ENCODE data around the gene THRAP3. TPM values are rescaled to one million over a fixed set of nuclear protein-coding genes. Genes with fewer than 3 reads are reported as not detected.

The THRAP3 gene
- total RNA-seq, 1 experiment from 2014 or later, result 160 TPM

DNA sequence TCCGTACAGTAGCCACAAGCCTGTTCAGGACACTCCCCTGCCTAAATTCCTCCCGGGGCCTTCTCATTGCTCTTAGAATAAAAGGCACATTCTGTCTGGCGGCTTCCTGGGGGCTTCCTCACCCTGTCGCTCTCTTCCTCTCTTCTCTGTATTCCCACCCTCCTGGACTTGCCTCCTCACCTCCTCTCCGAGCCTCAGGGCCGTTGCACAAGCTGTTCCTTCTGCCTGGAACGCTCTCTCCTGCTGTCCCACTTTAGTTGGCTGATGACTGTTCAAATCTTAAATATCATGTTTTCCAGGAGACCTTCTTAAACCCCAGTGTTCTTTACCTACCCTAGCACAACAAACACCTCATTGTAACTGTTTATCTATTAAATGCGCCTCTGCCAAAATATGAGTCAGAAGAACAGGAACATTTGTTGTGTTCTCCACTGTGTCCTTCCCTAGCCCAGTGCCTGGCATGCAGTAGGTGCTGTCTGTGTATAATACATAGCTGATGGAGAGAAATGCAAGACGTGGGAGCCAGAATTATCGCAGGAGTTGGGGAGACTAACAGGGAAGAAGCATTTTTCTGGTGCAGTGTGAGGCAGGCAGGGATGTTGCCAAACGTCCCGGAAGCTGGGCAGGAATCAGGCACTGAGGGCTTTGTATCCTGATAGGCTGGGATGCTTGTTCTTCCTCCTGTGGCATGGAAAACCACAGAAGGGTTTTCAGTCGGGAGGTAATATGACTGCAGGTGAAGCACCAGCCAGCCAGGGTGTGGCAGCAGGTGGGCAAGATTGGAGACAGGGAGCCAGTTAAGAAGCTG lies 24.1 kb upstream of the THRAP3 start (continued):
- TF ChIP-seq, protein P1, sequence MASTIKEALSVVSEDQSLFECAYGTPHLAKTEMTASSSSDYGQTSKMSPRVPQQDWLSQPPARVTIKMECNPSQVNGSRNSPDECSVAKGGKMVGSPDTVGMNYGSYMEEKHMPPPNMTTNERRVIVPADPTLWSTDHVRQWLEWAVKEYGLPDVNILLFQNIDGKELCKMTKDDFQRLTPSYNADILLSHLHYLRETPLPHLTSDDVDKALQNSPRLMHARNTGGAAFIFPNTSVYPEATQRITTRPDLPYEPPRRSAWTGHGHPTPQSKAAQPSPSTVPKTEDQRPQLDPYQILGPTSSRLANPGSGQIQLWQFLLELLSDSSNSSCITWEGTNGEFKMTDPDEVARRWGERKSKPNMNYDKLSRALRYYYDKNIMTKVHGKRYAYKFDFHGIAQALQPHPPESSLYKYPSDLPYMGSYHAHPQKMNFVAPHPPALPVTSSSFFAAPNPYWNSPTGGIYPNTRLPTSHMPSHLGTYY (CRISPR knock-in tag; IDR thresholded peaks at IDR 0.05), result no peak
- no peak for TF ChIP-seq HMGA2 (CRISPR knock-in tag; IDR thresholded peaks at IDR 0.05)

DNA sequence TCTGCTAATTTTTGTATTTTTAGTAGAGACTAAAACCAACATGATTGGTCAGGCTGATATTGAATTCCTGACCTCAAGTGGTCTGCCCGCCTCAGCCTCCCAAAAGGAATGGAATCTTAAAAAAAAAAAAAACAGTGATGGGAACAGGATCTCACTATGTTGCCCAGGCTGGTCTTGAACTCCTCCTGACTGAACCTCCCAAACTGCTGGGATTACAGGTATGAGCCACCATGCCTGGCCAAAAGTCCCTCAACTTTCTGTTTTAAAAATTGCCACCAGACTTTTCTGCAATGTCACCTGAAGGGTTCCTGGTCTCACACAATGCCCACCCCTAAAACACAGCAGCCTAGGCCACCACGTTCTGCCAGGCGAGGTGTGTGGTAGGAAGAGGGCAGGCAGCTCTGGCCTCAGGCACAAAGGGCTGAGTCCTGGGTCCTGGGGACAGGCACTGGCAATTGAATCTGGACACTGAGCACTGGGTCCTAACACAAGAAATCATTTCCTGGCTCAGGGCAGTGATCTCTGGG lies 21.2 kb upstream of the THRAP3 start:
- ATAC-seq, result no peak
- Mint-ChIP-seq H3K9me3 (no peaks in the 10 kb centered on the region), H3K4me3 (no peak overlapping the region), H3K27me3 (ENCODE audit: low read depth) (no peaks in the 10 kb centered on the region; the same call in 1 of the 2 replicates), H3K36me3 (no peaks in the 10 kb centered on the region), H3K4me1 (peaks cover 15% of the 10 kb centered on the region), H3K27ac (no peak overlapping the region)
- ChIA-PET POLR2A (no interaction called here), CTCF (interaction anchor here (0.7 to 1.8 kb wide), 2 partner anchors 54 to 103 kb away, joined by 3 to 10 read pairs; partner anchors contain the start of gene TRAPPC3)
- TF ChIP-seq TP53 (CRISPR knock-in tag; IDR thresholded peaks at IDR 0.05) (no peak), ZNF121 (CRISPR knock-in tag; IDR thresholded peaks at IDR 0.05) (peak; percentile 69; the same call in 1 of the 2 replicates)
- no peak for DNase-seq (ENCODE audit: low spot score)

DNA sequence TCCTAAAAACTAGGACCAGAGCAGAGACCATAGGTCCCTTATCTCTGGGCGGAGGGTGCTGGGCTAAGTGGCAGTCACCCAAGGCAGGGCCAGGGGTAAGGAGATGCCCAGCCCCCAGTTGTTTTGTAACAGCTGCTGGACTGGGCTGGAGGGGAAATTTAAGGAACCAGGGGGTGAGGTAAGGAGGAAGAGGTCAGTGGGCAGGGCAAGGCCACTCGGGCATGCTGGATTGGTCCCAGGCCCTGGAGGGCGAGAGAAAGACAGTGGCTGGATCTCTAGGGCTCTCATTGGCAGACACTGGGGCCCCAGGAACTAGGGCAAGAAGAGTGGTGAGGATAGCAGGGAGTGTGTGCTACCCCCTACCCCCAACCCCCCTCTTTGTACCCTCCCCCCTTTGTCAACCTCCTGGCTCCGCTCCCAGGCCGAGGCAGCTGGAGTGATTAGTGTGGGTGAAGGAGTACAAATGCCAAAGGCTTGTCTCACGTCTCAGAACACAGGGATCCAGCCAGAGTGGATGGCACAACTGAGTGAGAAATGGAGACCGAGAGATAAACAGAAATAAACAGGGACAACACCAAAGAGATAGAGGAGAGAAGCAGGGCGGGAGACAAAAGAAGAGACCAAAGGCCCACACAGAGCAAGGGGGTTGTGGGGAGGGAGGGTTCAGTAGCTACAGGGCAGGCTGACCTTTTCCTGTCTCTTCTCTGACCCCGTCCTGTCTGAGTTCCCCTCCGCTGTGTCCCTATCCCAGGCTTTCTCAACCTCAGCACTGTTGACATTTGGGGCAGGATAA lies 20.5 kb upstream of the THRAP3 start:
- DNase-seq (ENCODE audit: low spot score) (no peak), ATAC-seq (peak; percentile 66)
- Mint-ChIP-seq H3K36me3 (no peaks in the 10 kb centered on the region), H3K4me3 (no peak overlapping the region), H3K27ac (peak overlapping the region; percentile 85; the same call in 1 of the 2 replicates), H3K9me3 (no peaks in the 10 kb centered on the region), H3K4me1 (peaks cover 15% of the 10 kb centered on the region), H3K27me3 (ENCODE audit: low read depth) (no peaks in the 10 kb centered on the region; the same call in 1 of the 2 replicates)
- TF ChIP-seq, protein P2, sequence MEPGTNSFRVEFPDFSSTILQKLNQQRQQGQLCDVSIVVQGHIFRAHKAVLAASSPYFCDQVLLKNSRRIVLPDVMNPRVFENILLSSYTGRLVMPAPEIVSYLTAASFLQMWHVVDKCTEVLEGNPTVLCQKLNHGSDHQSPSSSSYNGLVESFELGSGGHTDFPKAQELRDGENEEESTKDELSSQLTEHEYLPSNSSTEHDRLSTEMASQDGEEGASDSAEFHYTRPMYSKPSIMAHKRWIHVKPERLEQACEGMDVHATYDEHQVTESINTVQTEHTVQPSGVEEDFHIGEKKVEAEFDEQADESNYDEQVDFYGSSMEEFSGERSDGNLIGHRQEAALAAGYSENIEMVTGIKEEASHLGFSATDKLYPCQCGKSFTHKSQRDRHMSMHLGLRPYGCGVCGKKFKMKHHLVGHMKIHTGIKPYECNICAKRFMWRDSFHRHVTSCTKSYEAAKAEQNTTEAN (CRISPR knock-in tag; IDR thresholded peaks at IDR 0.05), result no peak
- TF ChIP-seq SP1 (CRISPR knock-in tag; conservative IDR thresholded peaks at IDR 0.05), result no peak
- no peak for TF ChIP-seq TEAD1 (CRISPR knock-in tag; IDR thresholded peaks at IDR 0.05)
- TF ChIP-seq, protein P3, sequence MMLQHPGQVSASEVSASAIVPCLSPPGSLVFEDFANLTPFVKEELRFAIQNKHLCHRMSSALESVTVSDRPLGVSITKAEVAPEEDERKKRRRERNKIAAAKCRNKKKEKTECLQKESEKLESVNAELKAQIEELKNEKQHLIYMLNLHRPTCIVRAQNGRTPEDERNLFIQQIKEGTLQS (CRISPR knock-in tag; conservative IDR thresholded peaks at IDR 0.05), result no peak
- TF ChIP-seq ZNF423 (CRISPR knock-in tag; IDR thresholded peaks at IDR 0.05), result no peak
- TF ChIP-seq ZNF219 (CRISPR knock-in tag; IDR thresholded peaks at IDR 0.05; ENCODE audit: borderline replicate concordance), result no peak
- TF ChIP-seq NFYB (CRISPR knock-in tag; conservative IDR thresholded peaks at IDR 0.05; ENCODE audit: low read depth), result no peak
- no peak for TF ChIP-seq SMAD3 (CRISPR knock-in tag; IDR thresholded peaks at IDR 0.05; ENCODE audit: borderline replicate concordance)
- CTCF ChIA-PET, result interaction anchor here (1.8 kb wide), 1 partner anchor 54 kb away, joined by 10 read pairs; the partner anchor contains the start of gene TRAPPC3
- POLR2A ChIA-PET, result interaction anchor here (0.6 kb wide), 1 partner anchor 201 kb away, joined by 8 read pairs; no protein-coding TSS in a partner anchor

DNA sequence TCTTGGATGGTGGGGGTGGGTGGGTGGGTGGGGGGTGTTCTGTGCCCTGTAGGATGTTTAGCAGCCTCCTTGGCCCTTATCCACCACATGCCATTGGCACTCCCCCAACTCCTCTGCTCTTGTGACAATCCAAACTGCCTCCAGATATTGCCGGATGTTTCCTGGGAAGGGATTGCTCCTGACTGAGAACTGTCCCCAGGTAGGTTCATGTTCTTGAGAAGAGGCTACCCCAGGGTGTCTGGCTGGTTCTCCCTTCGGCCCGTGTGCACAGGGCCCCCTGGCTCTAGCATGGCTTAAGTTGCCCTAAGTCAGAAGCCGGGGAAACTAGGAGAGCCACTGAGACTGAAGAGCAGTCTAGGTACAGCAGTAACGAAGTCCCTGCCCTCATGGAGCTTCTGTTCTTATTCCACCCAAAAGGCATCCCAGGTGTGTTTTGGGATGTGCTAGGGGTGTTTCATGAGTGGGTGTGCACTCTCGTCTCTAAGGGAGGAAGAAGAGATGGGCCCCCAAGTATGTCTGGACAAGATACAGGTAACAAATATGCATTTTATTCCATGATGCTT lies 19.8 kb upstream of the THRAP3 start:
- Mint-ChIP-seq H3K9me3 (no peaks in the 10 kb centered on the region), H3K27ac (no peak overlapping the region), H3K27me3 (ENCODE audit: low read depth) (no peaks in the 10 kb centered on the region; the same call in 1 of the 2 replicates), H3K4me1 (peaks cover 15% of the 10 kb centered on the region), H3K36me3 (no peaks in the 10 kb centered on the region), H3K4me3 (no peak overlapping the region)
- CTCF ChIA-PET, result interaction anchor here (1.8 kb wide), 1 partner anchor 55 kb away, joined by 10 read pairs; the partner anchor contains the start of gene TRAPPC3
- DNase-seq (ENCODE audit: low spot score) (no peak), ATAC-seq (no peak)
- POLR2A ChIA-PET, result interaction anchor here (0.6 kb wide), 1 partner anchor 200 kb away, joined by 8 read pairs; no protein-coding TSS in a partner anchor
- TF ChIP-seq, protein P4, sequence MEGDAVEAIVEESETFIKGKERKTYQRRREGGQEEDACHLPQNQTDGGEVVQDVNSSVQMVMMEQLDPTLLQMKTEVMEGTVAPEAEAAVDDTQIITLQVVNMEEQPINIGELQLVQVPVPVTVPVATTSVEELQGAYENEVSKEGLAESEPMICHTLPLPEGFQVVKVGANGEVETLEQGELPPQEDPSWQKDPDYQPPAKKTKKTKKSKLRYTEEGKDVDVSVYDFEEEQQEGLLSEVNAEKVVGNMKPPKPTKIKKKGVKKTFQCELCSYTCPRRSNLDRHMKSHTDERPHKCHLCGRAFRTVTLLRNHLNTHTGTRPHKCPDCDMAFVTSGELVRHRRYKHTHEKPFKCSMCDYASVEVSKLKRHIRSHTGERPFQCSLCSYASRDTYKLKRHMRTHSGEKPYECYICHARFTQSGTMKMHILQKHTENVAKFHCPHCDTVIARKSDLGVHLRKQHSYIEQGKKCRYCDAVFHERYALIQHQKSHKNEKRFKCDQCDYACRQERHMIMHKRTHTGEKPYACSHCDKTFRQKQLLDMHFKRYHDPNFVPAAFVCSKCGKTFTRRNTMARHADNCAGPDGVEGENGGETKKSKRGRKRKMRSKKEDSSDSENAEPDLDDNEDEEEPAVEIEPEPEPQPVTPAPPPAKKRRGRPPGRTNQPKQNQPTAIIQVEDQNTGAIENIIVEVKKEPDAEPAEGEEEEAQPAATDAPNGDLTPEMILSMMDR (IDR thresholded peaks at IDR 0.05), result no peak
- TF ChIP-seq, protein P5, sequence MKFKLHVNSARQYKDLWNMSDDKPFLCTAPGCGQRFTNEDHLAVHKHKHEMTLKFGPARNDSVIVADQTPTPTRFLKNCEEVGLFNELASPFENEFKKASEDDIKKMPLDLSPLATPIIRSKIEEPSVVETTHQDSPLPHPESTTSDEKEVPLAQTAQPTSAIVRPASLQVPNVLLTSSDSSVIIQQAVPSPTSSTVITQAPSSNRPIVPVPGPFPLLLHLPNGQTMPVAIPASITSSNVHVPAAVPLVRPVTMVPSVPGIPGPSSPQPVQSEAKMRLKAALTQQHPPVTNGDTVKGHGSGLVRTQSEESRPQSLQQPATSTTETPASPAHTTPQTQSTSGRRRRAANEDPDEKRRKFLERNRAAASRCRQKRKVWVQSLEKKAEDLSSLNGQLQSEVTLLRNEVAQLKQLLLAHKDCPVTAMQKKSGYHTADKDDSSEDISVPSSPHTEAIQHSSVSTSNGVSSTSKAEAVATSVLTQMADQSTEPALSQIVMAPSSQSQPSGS (CRISPR knock-in tag; IDR thresholded peaks at IDR 0.05; ENCODE audit: borderline replicate concordance, low read depth), result no peak
- TF ChIP-seq ZNF671 (CRISPR knock-in tag; IDR thresholded peaks at IDR 0.05) (no peak), NR3C1 (CRISPR knock-in tag; conservative IDR thresholded peaks at IDR 0.05; ENCODE audit: low read depth) (no peak)
- TF ChIP-seq, protein P6, sequence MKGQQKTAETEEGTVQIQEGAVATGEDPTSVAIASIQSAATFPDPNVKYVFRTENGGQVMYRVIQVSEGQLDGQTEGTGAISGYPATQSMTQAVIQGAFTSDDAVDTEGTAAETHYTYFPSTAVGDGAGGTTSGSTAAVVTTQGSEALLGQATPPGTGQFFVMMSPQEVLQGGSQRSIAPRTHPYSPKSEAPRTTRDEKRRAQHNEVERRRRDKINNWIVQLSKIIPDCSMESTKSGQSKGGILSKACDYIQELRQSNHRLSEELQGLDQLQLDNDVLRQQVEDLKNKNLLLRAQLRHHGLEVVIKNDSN (CRISPR knock-in tag; IDR thresholded peaks at IDR 0.05), result no peak
- TF ChIP-seq, protein P7, sequence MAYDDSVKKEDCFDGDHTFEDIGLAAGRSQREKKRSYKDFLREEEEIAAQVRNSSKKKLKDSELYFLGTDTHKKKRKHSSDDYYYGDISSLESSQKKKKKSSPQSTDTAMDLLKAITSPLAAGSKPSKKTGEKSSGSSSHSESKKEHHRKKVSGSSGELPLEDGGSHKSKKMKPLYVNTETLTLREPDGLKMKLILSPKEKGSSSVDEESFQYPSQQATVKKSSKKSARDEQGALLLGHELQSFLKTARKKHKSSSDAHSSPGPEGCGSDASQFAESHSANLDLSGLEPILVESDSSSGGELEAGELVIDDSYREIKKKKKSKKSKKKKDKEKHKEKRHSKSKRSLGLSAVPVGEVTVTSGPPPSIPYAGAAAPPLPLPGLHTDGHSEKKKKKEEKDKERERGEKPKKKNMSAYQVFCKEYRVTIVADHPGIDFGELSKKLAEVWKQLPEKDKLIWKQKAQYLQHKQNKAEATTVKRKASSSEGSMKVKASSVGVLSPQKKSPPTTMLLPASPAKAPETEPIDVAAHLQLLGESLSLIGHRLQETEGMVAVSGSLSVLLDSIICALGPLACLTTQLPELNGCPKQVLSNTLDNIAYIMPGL (CRISPR knock-in tag; IDR thresholded peaks at IDR 0.05), result no peak
